HG03175 (cell line): ENCODE data around the gene STRIP1.
"Not testable (repeated sequence)": the region's sequence is repeated elsewhere in the genome, so short reads cannot be mapped to it uniquely, and the experiment has no call there.

ENCODE experiments used
- ATAC-seq: cut with Tn5 transposase; IDR thresholded peaks from one replicate; pipeline ENCODE4 v1.9.1; 2021; ENCODE audit warnings: mild to moderate bottlenecking, moderate library complexity; ENCODE audit not compliant: unreplicated experiment

Gene STRIP1

DNA sequence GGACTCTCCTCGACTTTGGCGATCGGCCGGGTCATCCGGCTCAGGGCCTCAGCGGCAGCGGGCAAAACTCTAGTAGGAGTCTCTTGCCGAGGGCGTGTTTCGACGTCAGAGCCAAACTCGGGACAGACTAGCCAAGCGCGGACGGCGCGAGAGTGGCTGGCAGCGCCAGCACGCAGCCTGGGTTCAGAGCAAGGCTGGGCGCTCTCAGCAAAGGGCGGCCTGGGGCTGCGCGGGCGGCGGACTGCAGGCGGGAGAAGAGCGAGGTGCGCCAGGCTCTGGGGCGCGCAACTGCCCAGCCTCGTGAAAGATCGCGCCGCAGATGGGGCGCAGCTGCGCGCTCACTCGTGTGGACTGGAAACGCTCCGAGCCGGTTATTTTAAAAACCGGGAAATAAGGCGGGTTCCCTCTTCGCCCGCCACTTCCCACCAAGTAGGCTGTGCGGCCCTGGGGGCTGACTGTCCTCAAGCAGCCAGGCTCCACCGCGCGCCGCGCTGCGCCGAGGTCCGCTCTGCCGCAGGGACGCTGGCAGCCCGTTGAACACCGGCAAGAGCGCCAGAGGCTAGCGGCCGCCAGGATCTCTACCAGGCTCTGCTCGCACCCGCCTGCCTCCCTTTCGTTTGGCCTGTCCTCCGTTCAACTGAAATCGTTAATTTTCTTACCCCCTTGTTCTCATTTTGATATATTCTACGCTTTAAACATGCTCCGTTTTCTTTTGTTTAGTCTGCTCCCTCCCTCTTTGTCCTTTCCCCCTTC, 33.6 kb downstream of the STRIP1 start:
- ATAC-seq = no peak

DNA sequence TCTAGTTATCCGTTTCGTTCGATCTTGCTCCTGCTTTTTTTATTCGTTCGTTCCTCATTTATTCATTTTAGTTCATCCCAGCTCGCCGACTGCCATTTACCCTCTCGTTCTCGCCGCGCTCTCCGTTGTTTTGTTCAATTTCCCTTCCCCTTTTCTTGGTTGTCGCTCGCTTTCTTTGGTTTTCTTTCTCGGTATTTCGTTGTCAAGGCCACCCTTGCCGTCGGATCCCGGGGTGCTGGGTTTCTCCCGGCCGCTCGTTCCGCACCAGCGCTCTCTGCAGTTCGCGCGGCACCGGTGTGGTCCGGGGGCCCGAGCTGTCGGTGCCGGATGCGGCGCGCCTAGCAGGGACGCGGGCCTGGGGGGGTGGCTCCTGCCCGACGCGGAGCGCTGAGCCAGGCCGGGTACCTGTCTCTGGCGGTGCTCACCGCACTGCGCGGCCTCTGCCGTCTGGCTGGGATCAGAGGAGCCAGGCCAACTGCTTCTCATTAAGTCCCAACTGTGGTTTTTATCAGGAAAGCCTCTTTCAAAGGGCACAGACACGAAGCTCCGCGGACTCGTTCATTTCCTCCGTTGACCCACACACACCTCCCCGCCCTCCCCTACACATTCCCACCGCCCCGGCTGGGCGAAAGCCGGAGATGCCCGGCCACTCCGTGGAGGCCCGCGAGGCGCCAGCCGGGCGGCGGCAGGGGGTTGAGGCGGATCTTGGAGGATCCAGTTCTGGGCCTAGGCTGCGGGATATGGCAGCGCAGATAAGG, 34.4 kb downstream of the STRIP1 start:
- ATAC-seq = no peak

DNA sequence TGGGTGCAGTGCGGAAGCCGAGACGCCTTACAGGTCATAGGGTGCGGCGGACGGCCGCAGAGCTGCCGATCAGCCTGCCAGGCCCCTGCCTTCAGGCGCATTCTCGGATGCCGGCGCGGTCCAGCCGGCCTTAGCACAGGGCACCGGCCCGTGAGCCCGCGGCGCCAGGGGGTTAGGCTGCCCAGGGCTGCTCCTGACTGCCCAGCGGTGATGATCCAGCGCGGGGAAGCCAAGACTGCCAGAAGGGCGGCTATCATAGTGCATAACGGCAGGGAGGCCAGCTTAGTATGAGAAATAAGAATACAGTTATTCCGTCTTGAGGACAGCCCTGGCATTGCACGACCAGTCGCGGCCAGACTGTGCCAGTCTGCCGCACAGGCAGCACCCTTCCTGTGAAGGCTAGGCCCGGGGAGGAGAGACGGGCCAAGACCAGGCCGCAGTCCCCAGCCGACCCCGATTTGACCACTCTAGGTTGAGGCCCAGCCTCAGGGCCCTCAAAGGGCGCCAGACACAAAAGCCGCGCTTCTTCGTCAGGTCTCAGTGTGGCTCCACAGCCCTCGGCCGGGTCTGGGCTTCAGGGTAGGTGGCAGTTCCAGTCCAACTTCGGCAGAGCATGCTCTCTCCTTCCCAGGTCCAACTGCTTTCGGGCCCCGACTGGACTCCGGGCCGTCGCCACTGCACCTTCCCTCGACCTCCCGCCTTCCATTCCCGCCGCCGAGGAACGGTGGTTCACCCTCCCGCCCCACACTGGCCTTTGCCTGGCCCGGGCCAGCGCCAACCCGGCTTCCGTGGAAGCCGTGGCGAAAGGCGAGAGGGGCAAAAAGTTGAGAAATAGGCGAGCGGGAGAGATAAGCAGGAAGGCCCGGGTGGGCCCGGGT, 35.2 kb downstream of the STRIP1 start:
- no peak for ATAC-seq

DNA sequence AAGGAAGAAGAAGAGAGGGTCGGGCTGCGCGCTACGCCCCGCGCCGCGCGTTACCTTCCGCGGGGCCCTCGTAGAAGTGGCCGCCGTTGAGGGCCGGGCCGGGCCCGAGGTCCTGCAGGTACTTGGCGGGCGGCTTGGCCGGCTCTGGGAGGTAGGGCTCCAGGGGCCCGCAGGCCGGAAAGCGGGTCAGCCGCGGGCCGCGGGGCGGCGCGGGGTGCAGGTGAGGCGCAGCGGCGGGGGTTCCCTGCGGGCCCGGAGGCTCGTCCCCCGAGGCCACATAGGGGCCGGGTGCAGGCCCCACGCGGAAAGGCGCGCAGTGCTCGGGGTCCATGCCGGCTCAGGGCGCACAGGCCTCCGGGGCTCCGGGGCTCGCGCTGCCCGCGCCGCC, 35.9 kb downstream of the STRIP1 start:
- ATAC-seq = no peak

DNA sequence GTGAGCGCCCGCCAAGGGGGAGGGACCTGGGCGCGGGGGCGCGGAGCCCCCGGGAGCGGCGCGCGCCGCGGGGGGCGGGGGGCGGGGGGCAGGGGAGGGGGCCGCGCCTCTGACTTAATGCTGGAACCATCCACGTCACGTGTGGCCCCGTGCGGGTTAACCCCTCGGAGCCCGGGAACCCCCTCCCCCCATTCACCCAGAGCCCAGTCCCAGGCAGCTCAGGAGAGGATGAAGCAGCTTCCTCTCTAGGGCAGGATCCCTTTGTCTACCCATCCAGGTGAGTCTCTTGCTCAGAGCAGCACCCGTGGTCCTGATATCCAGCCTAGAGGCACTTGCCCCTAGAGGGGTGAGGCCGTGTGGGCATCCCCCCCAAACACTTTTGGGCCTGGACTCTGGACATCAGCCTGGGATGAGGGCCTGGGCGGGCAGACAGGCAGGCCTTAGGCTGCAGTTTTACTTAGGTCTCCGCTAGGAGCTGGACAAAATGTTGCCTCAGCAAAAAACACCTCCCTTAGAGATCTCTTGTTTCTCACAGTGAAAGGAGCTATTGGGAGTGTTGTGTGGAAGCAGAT, 36.3 kb downstream of the STRIP1 start, which contains the start of gene ALX3:
Gene ALX3, minus strand, starts transcription at position 2 of the 572 bp plus-strand sequence. CDS start 60 bp downstream, outside the sequence.
- no peak for ATAC-seq

DNA sequence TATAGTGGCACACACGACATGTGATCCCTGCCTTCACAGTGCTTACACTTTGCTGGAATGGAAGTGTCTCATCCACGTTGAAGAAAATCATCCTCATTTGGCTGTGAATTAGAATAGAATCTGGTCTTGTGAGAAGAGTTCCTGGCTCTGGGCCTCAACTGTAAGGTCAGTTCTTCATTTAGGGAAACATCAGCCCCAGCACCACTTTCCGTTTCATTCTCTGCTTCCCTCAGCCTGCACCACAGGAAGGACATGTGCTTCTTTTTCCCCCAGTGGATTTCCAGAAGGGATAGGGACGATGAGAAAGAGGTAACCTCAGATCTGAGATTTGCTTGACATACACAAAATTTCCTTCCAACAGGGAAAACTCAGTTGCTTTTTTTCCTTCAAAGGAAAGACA, 39.7 kb downstream of the STRIP1 start:
- ATAC-seq = no peak

DNA sequence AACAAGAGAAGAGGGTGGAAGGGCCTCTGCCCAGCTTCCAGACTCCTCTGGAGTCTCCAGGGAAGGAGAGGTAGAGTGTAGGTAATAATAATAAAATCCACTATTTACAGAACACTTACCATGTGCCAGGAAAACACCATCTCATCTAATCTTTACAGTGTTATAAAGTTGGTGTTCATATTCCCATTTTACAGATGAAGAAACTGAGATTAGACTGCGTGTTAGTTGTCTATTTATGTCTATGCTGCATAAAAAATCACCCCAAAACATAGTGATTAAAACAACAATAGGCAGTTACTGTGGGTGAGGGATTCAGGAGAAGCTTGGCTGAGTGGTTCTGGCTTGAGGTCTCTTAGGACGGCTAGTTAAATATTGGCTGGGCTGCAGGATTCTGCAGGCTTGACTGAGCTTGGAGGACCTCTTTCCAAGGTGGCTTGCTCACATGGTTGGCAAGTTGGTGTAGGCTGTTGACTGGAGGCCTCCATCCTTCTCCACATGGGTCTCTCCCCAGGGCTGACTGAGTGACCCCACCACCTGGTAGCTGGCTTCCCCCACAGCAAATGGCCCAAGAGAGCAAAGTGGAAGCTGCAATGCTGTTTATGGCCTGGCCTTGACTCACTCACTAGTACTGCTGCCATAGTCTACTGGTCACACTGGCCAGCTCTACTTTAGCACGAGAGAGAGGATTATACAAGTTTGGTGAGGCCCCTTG, 42.5 kb downstream of the STRIP1 start:
- no peak for ATAC-seq

DNA sequence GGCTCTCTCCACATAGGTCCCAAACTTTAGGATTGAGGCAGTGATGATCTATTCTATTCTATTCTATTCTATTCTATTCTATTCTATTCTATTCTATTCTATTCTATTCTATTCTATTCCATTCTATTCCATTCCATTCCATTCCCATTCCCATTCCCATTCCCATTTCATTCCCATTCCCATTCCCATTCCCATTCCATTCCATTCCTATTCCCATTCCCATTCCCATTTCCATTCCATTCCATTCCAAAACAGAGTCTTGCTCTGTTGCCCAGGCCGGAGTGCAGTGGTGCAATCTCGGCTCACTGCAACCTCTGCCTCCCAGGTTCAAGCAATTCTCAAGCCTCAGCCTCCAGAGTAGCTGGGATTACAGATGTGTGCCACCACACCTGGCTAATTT, 45.6 kb downstream of the STRIP1 start:
- not testable (repeated sequence) for ATAC-seq

DNA sequence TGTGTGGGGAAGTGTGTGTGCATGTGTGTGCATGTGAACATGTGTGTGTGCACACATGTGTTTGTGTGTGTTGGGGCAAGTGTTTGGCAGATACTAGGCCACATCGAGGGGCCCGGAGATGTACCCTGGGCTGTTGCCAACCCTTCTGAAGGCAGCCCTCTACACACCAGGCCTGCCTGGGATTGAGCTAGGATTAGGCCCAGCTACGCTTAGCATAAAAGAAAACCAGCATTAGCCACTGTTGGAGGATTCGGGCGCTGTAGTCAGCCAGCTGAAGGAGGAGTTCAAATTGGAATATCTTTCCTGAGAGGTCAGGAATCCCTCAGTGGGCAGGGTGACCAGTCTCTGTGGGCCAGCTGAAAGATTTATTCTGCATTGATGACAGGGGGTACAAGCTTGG, 46.6 kb downstream of the STRIP1 start:
- ATAC-seq = no peak

DNA sequence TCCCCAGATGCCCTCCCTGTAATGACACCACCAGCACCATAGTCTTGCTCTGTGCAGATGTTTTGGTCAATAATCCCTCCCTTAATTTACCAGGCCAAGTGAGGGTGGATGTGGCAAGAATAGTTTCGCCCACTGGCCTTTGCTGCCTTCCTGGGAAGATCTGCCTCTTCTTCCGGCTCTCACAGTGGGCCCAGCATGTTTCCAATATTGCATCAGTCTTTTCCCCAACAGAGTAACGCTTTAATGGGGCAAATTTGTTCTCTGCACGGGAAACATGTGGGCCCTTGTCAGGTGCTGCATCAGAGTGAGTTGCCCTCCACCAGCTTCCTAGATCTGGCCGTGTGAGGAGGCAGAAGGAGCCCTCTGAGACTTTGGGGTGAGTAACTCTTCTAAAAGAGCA, 48.1 kb downstream of the STRIP1 start:
- no peak for ATAC-seq

DNA sequence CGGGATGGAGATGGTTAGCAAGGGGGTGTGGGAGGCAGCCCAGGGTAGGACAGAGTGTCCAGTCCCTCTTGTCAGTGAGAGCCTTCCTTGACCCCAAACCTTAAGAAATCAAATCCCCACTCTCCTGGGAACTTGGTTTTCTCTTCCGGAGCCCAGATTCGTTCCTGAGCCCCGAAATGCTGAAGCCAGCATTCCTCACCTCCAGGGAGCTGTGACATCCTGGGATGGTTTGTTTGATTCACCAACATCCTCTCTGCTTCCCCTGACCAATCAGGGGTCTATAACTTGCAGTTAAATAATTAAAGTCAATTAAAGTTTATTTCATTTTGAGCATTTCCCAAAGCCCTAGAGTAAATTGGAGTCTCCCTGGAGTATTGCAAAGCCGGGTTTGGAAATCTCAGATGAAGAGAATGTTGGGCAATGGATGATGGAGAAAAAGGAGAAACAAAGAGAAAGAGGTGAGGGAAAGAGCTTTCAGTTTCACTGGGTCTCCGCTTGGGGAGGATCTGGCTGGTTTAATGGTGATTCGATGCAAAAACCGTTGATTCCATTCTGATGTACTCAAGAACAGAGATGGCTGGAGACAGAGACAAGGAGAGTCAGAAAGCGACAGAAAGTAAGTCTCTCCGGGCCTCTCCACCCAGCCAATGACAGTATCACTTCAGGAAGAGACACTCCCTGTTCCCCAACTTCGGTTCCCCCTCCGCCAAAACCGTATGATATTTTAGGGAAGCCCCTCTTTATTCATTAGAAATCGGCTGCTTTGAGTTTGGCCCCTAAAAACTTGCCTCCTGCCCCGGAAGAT, 48.8 kb downstream of the STRIP1 start:
- no peak for ATAC-seq

DNA sequence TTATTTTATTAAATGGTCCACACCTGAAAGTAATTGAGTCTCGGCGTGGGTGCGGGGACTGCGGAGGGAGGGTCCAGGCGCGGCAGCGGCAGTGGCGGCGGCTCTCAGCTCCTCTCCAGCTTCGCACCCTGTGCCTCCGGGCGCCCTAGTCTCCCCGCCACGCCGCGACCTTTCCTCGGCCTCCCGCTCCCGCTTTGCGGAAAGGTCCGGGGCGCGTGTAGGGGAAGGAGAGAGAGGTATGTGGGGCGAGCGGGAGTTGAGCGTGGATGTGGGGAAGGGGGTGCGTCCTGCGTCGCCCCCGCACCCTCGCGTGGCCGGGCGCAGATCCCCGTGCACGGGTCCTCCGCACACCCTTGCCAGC, 49.4 kb downstream of the STRIP1 start:
- ATAC-seq = no peak

DNA sequence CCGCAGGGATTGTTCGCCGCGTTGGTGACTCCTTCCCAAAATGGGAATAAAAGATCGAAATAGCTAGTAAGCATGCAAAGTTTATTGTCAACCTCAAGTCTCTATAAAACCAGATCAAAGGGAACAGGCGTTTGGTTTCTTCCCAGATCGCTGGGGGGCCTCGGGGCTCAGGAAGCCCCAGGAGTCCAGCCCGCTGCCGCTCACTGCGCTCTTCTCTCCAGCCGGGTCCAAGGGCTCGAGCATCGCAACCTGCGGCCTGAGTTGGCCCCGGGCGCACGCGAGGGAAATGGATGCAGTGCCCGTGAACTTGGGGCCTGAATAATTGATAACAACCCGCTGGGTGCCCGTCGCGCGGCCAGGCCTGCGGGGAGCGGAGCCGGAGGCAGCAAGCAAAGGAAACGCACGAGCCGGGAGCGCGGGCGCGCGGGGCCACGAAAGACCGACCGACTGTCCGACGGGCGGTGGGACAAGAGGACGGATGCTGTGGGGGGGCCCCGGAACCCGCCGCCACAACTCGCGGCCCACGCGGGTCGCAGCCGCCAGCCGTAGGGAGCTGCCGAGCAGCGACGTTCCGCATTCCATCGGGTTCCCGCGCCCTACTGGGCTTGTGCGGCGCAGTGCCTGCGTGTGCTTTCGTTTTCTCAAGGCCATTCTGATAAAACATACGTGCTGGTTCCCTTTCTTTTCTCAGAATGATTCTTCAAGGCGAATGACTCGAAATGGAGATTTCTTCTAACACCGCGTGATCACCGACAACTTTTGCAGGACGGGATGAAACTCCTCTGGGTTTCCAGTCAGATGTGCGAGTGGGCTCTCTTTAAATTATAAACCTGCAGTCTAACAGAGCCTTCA, 50.0 kb downstream of the STRIP1 start:
- no peak for ATAC-seq

DNA sequence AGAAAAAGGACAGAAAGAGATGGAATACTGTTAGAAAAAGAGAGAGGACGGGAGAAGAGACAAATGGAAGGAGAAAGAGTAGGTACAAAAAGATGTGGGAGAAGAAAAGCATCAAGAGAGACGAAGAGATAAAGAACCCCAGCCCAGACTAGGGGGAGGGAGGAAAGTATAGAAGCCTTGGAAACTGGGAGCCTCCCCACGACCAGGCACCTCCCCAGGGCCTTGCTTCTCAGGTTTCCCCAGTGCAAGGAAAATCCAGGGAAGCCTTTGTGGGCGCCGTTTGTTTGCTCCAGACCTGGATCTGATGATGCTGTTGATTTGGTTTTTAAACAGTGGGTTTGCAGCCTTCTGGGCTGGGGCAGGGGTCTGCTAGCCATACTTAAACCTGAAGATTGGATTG, 51.2 kb downstream of the STRIP1 start:
- ATAC-seq = no peak

DNA sequence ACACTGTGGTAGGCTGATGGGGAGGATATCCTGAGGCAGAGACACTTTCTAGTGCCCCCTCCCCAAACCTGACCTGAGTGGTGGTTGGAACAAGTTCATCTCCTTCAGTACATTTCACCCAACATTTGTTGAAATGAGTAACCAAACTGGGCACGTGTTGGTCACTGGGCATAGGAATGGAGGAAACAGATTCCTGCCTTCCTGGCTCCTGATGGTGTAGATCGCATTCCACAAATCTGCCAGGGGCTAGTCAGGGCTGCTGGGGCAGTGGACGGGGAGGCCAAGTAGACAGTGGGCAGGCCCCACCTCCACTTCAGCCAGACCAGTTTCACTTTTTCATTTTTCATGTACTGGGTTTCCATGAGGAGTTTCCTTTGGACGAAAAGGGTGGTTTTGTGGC, 52.5 kb downstream of the STRIP1 start:
- no peak for ATAC-seq

DNA sequence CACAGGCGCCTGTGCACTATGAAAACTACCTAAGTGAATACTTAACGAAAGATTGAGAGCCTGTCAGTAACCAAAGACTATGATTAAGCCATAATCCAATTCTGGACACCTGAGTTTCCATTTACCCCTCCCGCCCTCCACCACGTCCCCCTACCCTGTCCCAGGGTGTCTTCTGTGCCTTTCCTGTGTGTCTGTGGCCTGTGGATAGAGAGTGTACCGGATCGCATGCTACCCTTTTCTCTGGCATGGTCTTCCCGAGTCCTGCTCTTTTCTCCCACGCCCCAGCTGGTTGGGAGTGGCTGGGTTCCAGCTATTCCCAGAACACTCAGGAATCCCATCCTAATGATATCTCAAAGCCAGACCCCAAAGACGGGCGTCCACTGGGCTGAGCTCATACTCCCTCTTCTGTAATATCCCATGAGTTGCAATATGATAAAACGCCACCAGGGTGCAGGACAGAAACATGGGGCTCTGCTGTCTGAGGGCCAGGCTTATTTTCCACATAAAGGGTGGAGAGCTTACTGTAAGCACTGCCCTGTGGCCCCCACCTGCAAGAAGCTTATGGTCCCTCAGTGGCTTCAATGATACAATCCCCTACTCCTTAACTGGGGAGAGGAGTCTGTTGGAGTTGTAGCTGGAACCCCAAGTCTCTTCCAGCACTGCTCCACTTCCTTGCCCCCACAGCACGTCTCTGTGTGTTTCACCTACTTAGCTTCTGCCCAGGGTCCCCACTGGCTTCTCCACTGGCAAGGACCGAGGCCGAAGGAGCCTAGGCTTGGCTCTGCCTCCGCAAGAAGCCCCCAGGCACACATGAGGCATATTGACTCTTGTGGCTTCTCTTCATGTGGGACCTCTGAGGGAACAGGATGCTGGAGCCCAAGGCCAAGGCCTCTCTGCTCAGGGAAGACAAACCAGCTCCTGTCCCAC, 53.7 kb downstream of the STRIP1 start:
- ATAC-seq = peak; percentile 48

DNA sequence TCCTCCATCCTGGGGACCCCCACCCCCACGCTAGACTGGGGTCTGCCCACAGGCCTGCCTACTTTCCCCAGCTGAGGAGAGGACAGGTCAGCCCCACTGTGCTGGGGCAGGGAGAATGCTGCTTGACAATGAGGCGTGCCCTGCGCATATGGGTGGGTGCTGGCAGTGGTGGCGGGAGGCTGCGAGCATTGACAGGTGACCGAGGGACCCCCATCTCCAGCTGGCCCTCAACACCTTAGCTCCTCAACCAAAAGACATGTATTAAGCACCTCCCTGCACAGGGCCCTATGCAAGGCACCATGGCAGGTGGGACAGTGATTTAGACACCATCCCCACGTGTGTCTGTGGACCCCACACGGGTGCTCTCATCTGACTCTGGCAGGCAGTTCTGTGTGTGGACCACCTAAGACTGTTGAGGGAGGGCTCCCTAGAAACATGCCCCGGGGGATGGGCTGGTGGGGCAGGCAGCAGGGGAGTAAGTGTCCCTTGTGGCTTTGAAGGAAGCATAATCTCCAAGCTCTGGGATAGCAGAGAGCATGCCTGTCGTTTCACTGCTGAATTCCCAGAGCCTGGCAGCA, 54.4 kb downstream of the STRIP1 start:
- ATAC-seq = no peak
